ENCODE data around the gene TMEM223. TPM values are rescaled to one million over a fixed set of nuclear protein-coding genes. Genes with fewer than 3 reads are reported as not detected.

The TMEM223 gene
- total and polyA plus RNA-seq, 9 of the 15 experiments (the other 6 are each of a cell fraction or from before 2014, with no cell fraction given) = 5.9 to 34.5 (median 19.6) TPM

- TF ChIP-seq ZBTB43 (CRISPR knock-in tag; IDR thresholded peaks at IDR 0.05) (no peak), TFAP4 (CRISPR knock-in tag; IDR thresholded peaks at IDR 0.05; ENCODE audit: borderline replicate concordance) (peak; percentile 33; the same call in 1 of the 2 replicates), ZNF609 (CRISPR knock-in tag; IDR thresholded peaks at IDR 0.05; ENCODE audit: borderline replicate concordance) (no peak), POLR2B (IDR thresholded peaks at IDR 0.05; ENCODE audit: low read depth, partially characterized antibody) (peak; percentile 33), VEZF1 (CRISPR knock-in tag; IDR thresholded peaks at IDR 0.05) (no peak), MYNN (IDR thresholded peaks at IDR 0.05) (0 out of 2 replicates have a peak, but pooled peaks have one; percentile 49), MYNN (CRISPR knock-in tag; IDR thresholded peaks at IDR 0.05) (no peak), FOSL1 (tag; conservative IDR thresholded peaks at IDR 0.05) (0 out of 2 replicates have a peak, but pooled peaks have one; percentile 12), TCF15 (CRISPR knock-in tag; IDR thresholded peaks at IDR 0.05) (no peak), TARDBP (IDR thresholded peaks at IDR 0.05) (no peak), XRCC3 (IDR thresholded peaks at IDR 0.05) (no peak), ARNT (IDR thresholded peaks at IDR 0.05) (no peak), NCOA1 (IDR thresholded peaks at IDR 0.05; ENCODE audit: low read depth) (no peak), TEAD1 (CRISPR knock-in tag; IDR thresholded peaks at IDR 0.05) (peak in 1 of 2 experiments; percentile 70; a peak in 1 of 4 replicates), NR0B1 (IDR thresholded peaks at IDR 0.05; ENCODE audit: partially characterized antibody) (no peak), NFIC (IDR thresholded peaks at IDR 0.05) (peak; percentile 30; the same call in 1 of the 2 replicates), HCFC1 (IDR thresholded peaks at IDR 0.05; ENCODE audit: low read depth, low read length) (no peak)
Observed at GRCh38 chr11:62832336-62833234, 40.8 kb upstream of the TMEM223 start, which contains the start of gene TEX54 (continued).

Measured in K562 (cell line).